HepG2 (cell line): Measurements from ENCODE around the gene LAMB4. TPM values are rescaled to one million over a fixed set of nuclear protein-coding genes. Genes with fewer than 3 reads are reported as not detected.

ENCODE experiments used
- ASH2L ChIP-seq: fragments of 300-600, 200-600 bp; sonication (generic); IDR thresholded peaks from 2 replicates; pipeline ENCODE4 v1.7.0; 2017; ENCODE audit warnings: low read depth, mild to moderate bottlenecking, moderate library complexity, mixed read lengths, low read length; ENCODE audit not compliant: insufficient read length
- BORCS8-MEF2B ChIP-seq: sonication (generic); formaldehyde crosslinking; IDR thresholded peaks from 2 replicates; pipeline ENCODE4 v1.8.0; 2022; ENCODE audit warnings: mild to moderate bottlenecking, missing genetic modification reagents
- FOXO1 ChIP-seq: sonication (generic); formaldehyde crosslinking; IDR thresholded peaks from 2 replicates; pipeline ENCODE4 v1.4.0; 2020; ENCODE audit warnings: missing genetic modification reagents
- GMEB1 ChIP-seq: sonication (generic); formaldehyde crosslinking; IDR thresholded peaks from 2 replicates; pipeline ENCODE4 v1.5.1; 2020; ENCODE audit warnings: missing genetic modification reagents, mild to moderate bottlenecking, borderline replicate concordance
- KDM2A ChIP-seq: sonication (generic); formaldehyde crosslinking; IDR thresholded peaks from 2 replicates; pipeline ENCODE4 v1.4.0; 2020; ENCODE audit warnings: low read depth, missing genetic modification reagents, borderline replicate concordance
- MNT ChIP-seq: fragments of 450-650 bp; IDR thresholded peaks from 2 replicates; pipeline ENCODE4 v1.6.1; 2016
- MXI1 ChIP-seq: IDR thresholded peaks from 3 replicates; pipeline ENCODE4 v1.6.1; 2012; ENCODE audit warnings: low read depth, low read length, inconsistent platforms, borderline replicate concordance
- NFKB2 ChIP-seq: sonication (generic); formaldehyde crosslinking; IDR thresholded peaks from 2 replicates; pipeline ENCODE4 v1.4.0; 2020; ENCODE audit warnings: missing genetic modification reagents, borderline replicate concordance
- NR2F1 ChIP-seq, 2 experiments: fragments of 450-650 bp in 1 of 2; formaldehyde crosslinking in 1 of 2; IDR thresholded peaks; 2 replicates each; pipeline versions ENCODE4 v1.5.0 to v1.6.1; 2016 to 2020; ENCODE audit warnings: mild to moderate bottlenecking in 1 of 2, missing compliant biosample characterization in 1 of 2, missing genetic modification reagents in 1 of 2, moderate library complexity in 1 of 2
- NR3C1 ChIP-seq: sonication (generic); formaldehyde crosslinking; IDR thresholded peaks from 2 replicates; pipeline ENCODE4 v1.4.0; 2020; ENCODE audit warnings: missing genetic modification reagents
- SATB2 ChIP-seq: sonication (generic); formaldehyde crosslinking; IDR thresholded peaks from 2 replicates; pipeline ENCODE4 v1.5.0; 2020; ENCODE audit warnings: missing genetic modification reagents
- SNAPC4 ChIP-seq: sonication (generic); formaldehyde crosslinking; IDR thresholded peaks from 2 replicates; pipeline ENCODE4 v1.4.0; 2020; ENCODE audit warnings: mild to moderate bottlenecking, missing genetic modification reagents
- SP1 ChIP-seq, 2 experiments: fragments of 450-650 bp in 1 of 2; sonication (generic) in 1 of 2; formaldehyde crosslinking in 1 of 2; IDR thresholded peaks; 2 replicates each; pipeline versions ENCODE4 v1.4.0 to v1.6.1; 2016 to 2020; ENCODE audit warnings: missing genetic modification reagents in 1 of 2
- ZNF337 ChIP-seq: sonication (generic); formaldehyde crosslinking; IDR thresholded peaks from 2 replicates; pipeline ENCODE4 v1.5.1; 2020; ENCODE audit warnings: missing genetic modification reagents, low read depth, mild to moderate bottlenecking, borderline replicate concordance
- ZNF512 ChIP-seq: sonication (generic); formaldehyde crosslinking; IDR thresholded peaks from 2 replicates; pipeline ENCODE4 v1.4.0; 2020; ENCODE audit warnings: mild to moderate bottlenecking, missing genetic modification reagents
- ZNF704 ChIP-seq: sonication (generic); formaldehyde crosslinking; IDR thresholded peaks from 2 replicates; pipeline ENCODE4 v1.8.1; 2023; ENCODE audit warnings: mild to moderate bottlenecking, inconsistent platforms, moderate library complexity, missing genetic modification reagents, borderline replicate concordance
- polyA plus RNA-seq, 8 experiments: library from polyadenylated mRNA; depleted of rRNA in 3 of 8; stranded (reverse) in 7 of 8; unstranded in 1 of 8; fragments of >200 nt; fragmentation: Illumina TruSeq in 4 of 8; extraction: Trizol in 4 of 8; gene quantifications; 2 replicates each; pipeline versions ENCODE4 v1.2.1 to v1.2.3, GENCODE V29; 2011 to 2016; ENCODE audit warnings: low read depth in 4 of 8, missing spikeins in 1 of 8, mixed read lengths in 1 of 8; ENCODE audit not compliant: insufficient read depth in 1 of 8
- total RNA-seq, 5 experiments: library from RNA; depleted of rRNA; stranded (reverse); fragments of >200 nt; fragmentation: Illumina TruSeq; extraction: Trizol; gene quantifications; 2 replicates each; pipeline ENCODE4 v1.2.3, GENCODE V29; 2016; ENCODE audit warnings: low read depth in 1 of 5

The LAMB4 gene
- total and polyA plus RNA-seq, 2 of the 13 experiments (the other 11 are each of a cell fraction or from before 2014, with no cell fraction given), result 0.05 TPM; not detected in 1

GRCh38 chr7:108012499-108013430, 117.4 kb downstream of the LAMB4 start (continued):
- TF ChIP-seq BORCS8-MEF2B (CRISPR knock-in tag) (no peak), ZNF337 (CRISPR knock-in tag) (no peak), KDM2A (CRISPR knock-in tag) (no peak), NFKB2 (CRISPR knock-in tag) (no peak), ZNF704 (CRISPR knock-in tag) (no peak), MNT (no peak), SP1 (IDR thresholded peaks at IDR 0.05) (no peak), SP1 (CRISPR knock-in tag; IDR thresholded peaks at IDR 0.05) (no peak), ASH2L (peak; percentile 66), ZNF512 (CRISPR knock-in tag) (no peak), GMEB1 (CRISPR knock-in tag) (no peak), SATB2 (no peak), SNAPC4 (CRISPR knock-in tag) (no peak), NR2F1 (CRISPR knock-in tag; IDR thresholded peaks at IDR 0.05) (no peak), MXI1 (peak; percentile 57; the same call in 1 of the 3 replicates), NR3C1 (no peak), FOXO1 (CRISPR knock-in tag) (peak; percentile 58; the same call in 1 of the 2 replicates)
